ENCODE measurements around the gene DUS2. TPM values are rescaled to one million over a fixed set of nuclear protein-coding genes. Genes with fewer than 3 reads are reported as not detected.
A peak's percentile ranks its signal among the peaks of the same experiment; 100 is the strongest.

DUS2 gene
- total RNA-seq, 2 donors from 2014 or later = 5.3 to 8.4 TPM

- H3K36me3 ChIP-seq = no peaks in the 10 kb centered on the region
- no peak for DNase-seq (ENCODE audit: low spot score)
Measured at GRCh38 chr16:68037841-68038597, 14.9 kb downstream of the DUS2 start.

GRCh38 chr16:68040506-68041288 lies 17.6 kb downstream of the DUS2 start:
- no peak overlapping the region for H3K27ac ChIP-seq
- no peaks in the 10 kb centered on the region for H3K9me3 ChIP-seq
- H3K36me3 ChIP-seq = no peaks in the 10 kb centered on the region
- no peak overlapping the region for H3K4me3 ChIP-seq
- ATAC-seq (ENCODE audit: insufficient number of reproducible peaks, low FRiP score, low read depth) = peak; percentile 51
- peak; percentile 93 for TF ChIP-seq CTCF (IDR thresholded peaks at IDR 0.05)
- DNase-seq (ENCODE audit: low spot score) = peak; percentile 43
- H3K27me3 ChIP-seq (replicated peaks; ENCODE audit: insufficient read depth) = no peaks in the 10 kb centered on the region
- H3K4me1 ChIP-seq (ENCODE audit: control insufficient read depth in 1 of 2, low read depth in 2 of 2) = no peaks in the 10 kb centered on the region

More at GRCh38 chr16:68037841-68038597, 14.9 kb downstream of the DUS2 start:
- TF ChIP-seq CTCF (IDR thresholded peaks at IDR 0.05) = no peak
- H3K4me3 ChIP-seq = no peak overlapping the region
- ATAC-seq (ENCODE audit: insufficient number of reproducible peaks, low FRiP score, low read depth) = no peak
- H3K27ac ChIP-seq = no peak overlapping the region
- no peaks in the 10 kb centered on the region for H3K9me3 ChIP-seq
- H3K27me3 ChIP-seq (replicated peaks; ENCODE audit: insufficient read depth) = no peaks in the 10 kb centered on the region
- H3K4me1 ChIP-seq (ENCODE audit: control insufficient read depth in 1 of 2, low read depth in 2 of 2) = no peaks in the 10 kb centered on the region

GRCh38 chr16:68041783-68042182 lies 18.7 kb downstream of the DUS2 start:
- H3K4me1 ChIP-seq (ENCODE audit: control insufficient read depth in 1 of 2, low read depth in 2 of 2) = no peaks in the 10 kb centered on the region
- ATAC-seq (ENCODE audit: insufficient number of reproducible peaks, low FRiP score, low read depth) = no peak
- H3K36me3 ChIP-seq = no peaks in the 10 kb centered on the region
- no peaks in the 10 kb centered on the region for H3K9me3 ChIP-seq
- H3K27me3 ChIP-seq (replicated peaks; ENCODE audit: insufficient read depth) = no peaks in the 10 kb centered on the region
- TF ChIP-seq CTCF (IDR thresholded peaks at IDR 0.05) = no peak
- no peak overlapping the region for H3K27ac ChIP-seq
- no peak for DNase-seq (ENCODE audit: low spot score)
- no peak overlapping the region for H3K4me3 ChIP-seq

GRCh38 chr16:68046106-68046505 lies 23.0 kb downstream of the DUS2 start:
- peaks cover 6% of the 10 kb centered on the region for H3K36me3 ChIP-seq
- H3K4me3 ChIP-seq = no peak overlapping the region
- TF ChIP-seq CTCF (IDR thresholded peaks at IDR 0.05) = no peak
- ATAC-seq (ENCODE audit: insufficient number of reproducible peaks, low FRiP score, low read depth) (no peak), DNase-seq (ENCODE audit: low spot score) (no peak)
- no peaks in the 10 kb centered on the region for H3K27me3 ChIP-seq (replicated peaks; ENCODE audit: insufficient read depth)
- H3K27ac ChIP-seq = no peak overlapping the region
- no peaks in the 10 kb centered on the region for H3K9me3 ChIP-seq
- H3K4me1 ChIP-seq (ENCODE audit: control insufficient read depth in 1 of 2, low read depth in 2 of 2) = no peaks in the 10 kb centered on the region

- no peaks in the 10 kb centered on the region for H3K4me1 ChIP-seq (ENCODE audit: control insufficient read depth in 1 of 2, low read depth in 2 of 2)
- H3K9me3 ChIP-seq = no peaks in the 10 kb centered on the region
- TF ChIP-seq CTCF (IDR thresholded peaks at IDR 0.05) = no peak
- H3K27ac ChIP-seq = no peak overlapping the region
- H3K36me3 ChIP-seq = peaks cover 8% of the 10 kb centered on the region
- no peak for ATAC-seq (ENCODE audit: insufficient number of reproducible peaks, low FRiP score, low read depth)
- DNase-seq (ENCODE audit: low spot score) = no peak
- H3K4me3 ChIP-seq = no peak overlapping the region
- H3K27me3 ChIP-seq (replicated peaks; ENCODE audit: insufficient read depth) = no peaks in the 10 kb centered on the region
Measured at GRCh38 chr16:68047987-68048386, 24.9 kb downstream of the DUS2 start.
